HUES48 (cell line): ENCODE measurements around the gene UPF1.

Source experiments
- H3K27ac ChIP-seq: one replicate; pipeline ENCODE4 v1.7.0; 2013; ENCODE audit warnings: low read depth, low read length, inconsistent platforms
- H3K27me3 ChIP-seq: 2 replicates; pipeline ENCODE4 v1.6.1; 2013; ENCODE audit warnings: mild to moderate bottlenecking, low read length; ENCODE audit not compliant: control insufficient read depth, insufficient read depth
- H3K36me3 ChIP-seq: 2 replicates; pipeline ENCODE4 v1.6.1; 2013; ENCODE audit warnings: low read length; ENCODE audit not compliant: control insufficient read depth, insufficient read depth
- H3K4me1 ChIP-seq: 2 replicates; pipeline ENCODE4 v1.6.1; 2013; ENCODE audit warnings: mild to moderate bottlenecking, low read length; ENCODE audit not compliant: control insufficient read depth, insufficient read depth
- H3K4me3 ChIP-seq: 2 replicates; pipeline ENCODE4 v1.5.1; 2013; ENCODE audit warnings: mild to moderate bottlenecking, low read depth, low read length
- H3K9ac ChIP-seq: 2 replicates; pipeline ENCODE4 v1.6.1; 2013; ENCODE audit warnings: mild to moderate bottlenecking, low read depth, low read length, moderate library complexity
- H3K9me3 ChIP-seq: 2 replicates; pipeline ENCODE4 v1.6.1; 2013; ENCODE audit warnings: low read length; ENCODE audit not compliant: control insufficient read depth, insufficient read depth

The UPF1 gene

DNA sequence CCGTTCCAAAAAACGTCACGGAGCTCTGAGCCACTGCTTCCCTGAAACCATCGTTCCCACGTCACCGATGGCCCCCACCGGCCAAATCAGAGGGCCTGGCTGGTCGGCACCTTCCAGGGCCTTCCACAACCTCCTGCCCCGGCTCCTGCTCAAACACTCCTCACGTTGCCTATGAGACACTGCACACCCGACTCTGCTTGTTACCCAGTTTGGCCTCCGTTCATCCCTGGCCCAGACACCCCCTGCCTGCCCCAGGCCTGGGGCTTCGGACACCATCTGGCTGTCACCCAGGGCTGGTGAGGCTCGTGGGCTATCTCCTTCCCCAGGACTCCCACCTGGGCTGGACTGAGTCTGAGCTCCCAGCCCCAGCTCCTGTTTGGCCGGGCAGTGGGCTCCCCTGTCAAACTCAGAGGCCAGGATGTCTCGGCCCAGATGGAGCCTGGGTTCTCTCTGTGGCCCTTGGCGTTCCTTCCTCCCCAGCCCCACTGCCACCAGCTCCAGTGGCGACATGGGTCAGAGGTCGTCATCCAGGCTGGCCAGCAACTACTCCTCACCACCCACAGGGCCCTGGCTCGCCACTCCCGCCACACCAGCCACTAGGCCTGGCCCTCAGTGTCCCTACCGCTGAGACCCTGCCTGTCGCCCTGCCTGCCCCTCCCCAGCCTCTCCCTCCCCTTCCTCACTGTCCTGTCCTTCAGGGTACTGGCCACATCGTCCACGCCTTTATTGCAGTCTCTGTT lies 46.5 kb downstream of the UPF1 start:
- Histone ChIP-seq H3K27ac (no peak overlapping the region), H3K9ac (no peak overlapping the region), H3K27me3 (no peaks in the 10 kb centered on the region), H3K36me3 (peaks cover 18% of the 10 kb centered on the region), H3K9me3 (no peaks in the 10 kb centered on the region; the same call in 1 of the 2 replicates), H3K4me1 (no peaks in the 10 kb centered on the region), H3K4me3 (no peak overlapping the region)

DNA sequence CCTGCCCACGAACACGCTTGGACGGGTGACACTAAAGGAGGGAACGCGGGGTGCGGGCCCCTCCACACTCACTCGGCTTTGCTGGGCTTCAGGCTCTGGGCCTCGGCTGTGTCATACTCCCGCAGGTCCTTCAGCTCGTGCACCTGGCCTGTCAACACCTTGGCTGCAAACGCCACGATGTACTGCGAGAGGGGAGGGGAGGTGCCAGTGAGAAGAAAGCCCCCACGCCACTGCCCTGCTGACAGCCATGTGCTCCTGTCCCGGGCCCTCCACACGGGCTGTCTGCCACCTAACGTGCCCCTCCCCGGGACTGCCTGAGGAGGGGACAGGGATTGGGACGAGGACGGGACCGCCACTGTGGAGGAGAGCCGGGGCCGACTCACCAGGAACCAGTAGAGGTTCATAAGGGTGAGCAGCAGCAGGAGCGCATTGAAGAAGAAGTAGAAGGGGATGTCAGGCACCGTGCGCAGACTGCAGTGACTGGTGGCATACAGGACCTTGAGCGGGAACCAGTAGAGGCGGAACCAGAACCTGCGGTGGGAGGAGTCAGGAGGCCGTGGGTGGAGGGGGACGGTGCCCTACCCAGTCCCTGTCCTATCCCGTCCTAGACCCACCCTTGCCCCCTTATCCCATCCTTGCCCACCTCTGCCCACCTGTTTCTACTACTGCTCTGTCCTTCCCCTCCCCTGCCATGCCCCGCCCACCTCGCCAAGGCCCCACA lies 47.3 kb downstream of the UPF1 start:
- Histone ChIP-seq H3K36me3 (peaks cover 24% of the 10 kb centered on the region), H3K4me1 (no peaks in the 10 kb centered on the region), H3K27ac (no peak overlapping the region), H3K4me3 (no peak overlapping the region), H3K27me3 (no peaks in the 10 kb centered on the region), H3K9me3 (no peaks in the 10 kb centered on the region; the same call in 1 of the 2 replicates), H3K9ac (no peak overlapping the region)

DNA sequence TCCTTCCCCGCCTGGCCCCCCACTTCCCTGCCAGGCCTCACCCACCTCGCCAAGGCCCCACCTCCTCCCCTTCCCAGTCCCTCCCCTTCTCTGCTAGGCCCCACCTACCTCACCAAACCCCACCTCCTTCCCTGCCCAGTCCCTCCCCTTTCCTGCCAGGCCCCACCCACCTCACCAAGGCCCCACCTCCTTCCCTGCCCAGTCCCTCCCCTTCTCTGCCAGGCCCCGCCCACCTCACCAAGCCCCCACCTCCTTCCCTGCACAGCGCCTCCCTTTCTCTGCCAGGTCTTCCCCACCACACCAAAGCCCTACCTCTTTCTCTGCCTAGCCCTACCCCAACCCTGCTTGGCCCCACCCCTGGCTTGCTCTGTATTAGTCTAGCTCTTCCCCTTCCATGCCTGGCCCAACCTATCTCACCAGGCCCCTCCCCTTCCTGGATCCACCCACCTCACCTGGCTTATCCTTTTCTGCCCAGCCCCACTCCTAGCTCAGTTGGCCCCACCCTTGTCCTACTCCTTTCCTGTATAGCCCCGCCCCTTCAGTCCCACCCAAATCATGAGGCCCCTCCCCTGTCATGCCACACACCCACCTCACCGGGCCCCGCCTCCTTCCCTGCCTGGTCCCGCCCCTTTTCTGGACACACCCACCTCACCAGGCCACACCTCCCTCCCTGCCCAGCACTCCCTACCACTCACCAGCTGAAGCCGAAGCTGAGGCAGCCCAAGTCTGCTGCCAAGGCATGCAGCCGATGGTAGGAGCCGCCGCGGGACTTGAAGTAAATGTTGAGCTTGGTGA lies 48.0 kb downstream of the UPF1 start:
- Histone ChIP-seq H3K27ac (no peak overlapping the region), H3K27me3 (no peaks in the 10 kb centered on the region), H3K9me3 (no peaks in the 10 kb centered on the region; the same call in 1 of the 2 replicates), H3K4me1 (no peaks in the 10 kb centered on the region), H3K9ac (no peak overlapping the region), H3K36me3 (peaks cover 24% of the 10 kb centered on the region), H3K4me3 (no peak overlapping the region)

DNA sequence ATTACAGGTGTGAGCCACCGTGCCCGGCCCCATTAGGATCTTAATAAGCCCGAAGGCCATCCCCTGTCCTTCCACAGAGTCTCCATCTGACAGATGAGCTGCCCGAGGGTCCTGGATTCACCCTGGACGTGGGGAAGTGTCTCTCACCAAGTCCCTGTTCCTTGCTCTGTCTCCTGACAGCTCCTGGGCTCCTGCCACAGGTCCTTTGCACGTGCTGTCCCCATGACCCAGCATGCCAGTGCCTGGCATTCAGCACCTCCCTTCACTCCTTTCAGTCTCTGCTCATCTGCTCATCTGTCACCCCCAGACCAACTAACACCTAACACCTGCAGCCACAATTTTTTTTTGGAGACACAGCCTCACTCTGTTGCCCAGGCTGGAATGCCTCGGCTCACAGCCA lies 49.7 kb downstream of the UPF1 start:
- Histone ChIP-seq H3K27ac (no peak overlapping the region), H3K4me1 (no peaks in the 10 kb centered on the region), H3K36me3 (peaks cover 23% of the 10 kb centered on the region)

DNA sequence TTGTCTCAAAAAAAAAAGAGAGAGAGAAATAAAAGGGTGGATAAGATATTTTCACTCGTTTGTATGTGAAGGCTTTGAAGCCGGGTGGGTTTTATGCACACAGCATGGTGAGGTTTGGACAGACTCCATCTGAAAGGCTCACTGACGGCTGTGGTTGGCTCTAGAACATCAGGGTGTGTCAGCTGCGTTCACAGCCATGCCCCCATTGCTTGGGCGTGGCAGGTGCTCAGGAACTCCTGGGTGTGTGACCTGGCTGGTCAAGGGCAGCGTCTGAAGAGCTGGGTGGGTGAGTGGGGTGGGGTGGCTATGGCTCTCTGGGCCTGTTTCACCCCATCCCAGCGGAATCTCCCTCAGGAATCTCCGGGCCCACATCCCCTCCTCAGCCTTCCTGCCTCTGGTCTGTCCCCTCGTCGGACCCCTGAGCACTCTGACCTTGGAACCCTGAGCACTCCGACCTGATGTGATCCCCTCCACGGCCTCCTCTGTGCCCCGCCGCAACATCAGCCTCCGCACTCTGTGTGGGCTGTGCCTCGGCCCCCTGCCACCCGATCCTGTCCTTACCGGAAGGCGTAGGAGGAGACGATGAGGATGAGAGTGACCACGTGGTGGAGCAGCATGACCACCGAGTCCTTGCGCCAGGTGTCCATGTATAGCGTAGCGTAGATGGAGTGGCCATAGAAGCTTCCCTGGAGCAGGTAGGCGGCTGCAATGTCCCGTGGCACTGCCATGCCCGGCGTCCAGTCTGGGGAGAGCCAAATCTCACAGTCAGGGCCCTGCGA lies 52.0 kb downstream of the UPF1 start:
- peaks cover 13% of the 10 kb centered on the region; the same call in 1 of the 2 replicates for H3K36me3 ChIP-seq
- no peaks in the 10 kb centered on the region for H3K4me1 ChIP-seq
- no peak overlapping the region for H3K9ac ChIP-seq
- no peak overlapping the region for H3K27ac ChIP-seq
- no peak overlapping the region for H3K4me3 ChIP-seq
- no peaks in the 10 kb centered on the region for H3K9me3 ChIP-seq
- no peaks in the 10 kb centered on the region for H3K27me3 ChIP-seq

More for the DNA sequence above, 49.7 kb downstream of the UPF1 start:
- no peaks in the 10 kb centered on the region; the same call in 1 of the 2 replicates for H3K9me3 ChIP-seq
- no peak overlapping the region for H3K4me3 ChIP-seq
- no peaks in the 10 kb centered on the region for H3K27me3 ChIP-seq
- H3K9ac ChIP-seq, result no peak overlapping the region

DNA sequence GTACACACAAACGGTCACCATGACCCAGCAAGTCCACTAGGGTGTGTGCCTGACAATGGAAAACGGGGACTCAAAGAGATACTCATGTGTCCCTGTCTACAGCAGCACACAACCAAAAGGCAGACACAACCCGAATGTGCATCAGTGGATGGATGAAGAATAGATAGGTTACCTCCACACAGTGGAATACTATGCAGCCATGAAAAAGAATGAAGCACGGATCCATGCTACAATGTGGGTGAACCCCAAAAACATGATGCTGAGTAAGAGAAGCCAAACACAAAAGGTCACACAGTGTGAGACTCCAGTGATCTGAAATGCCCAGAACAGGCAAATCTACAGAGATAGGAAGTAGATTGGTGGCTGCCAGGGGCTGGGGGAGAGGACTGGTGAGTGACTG lies 55.2 kb downstream of the UPF1 start:
- no peak overlapping the region for H3K9ac ChIP-seq
- H3K9me3 ChIP-seq, result no peaks in the 10 kb centered on the region
- peaks cover 10% of the 10 kb centered on the region; the same call in 1 of the 2 replicates for H3K36me3 ChIP-seq
- no peak overlapping the region for H3K4me3 ChIP-seq
- H3K4me1 ChIP-seq, result no peaks in the 10 kb centered on the region
- H3K27ac ChIP-seq, result no peak overlapping the region
- H3K27me3 ChIP-seq, result no peaks in the 10 kb centered on the region

DNA sequence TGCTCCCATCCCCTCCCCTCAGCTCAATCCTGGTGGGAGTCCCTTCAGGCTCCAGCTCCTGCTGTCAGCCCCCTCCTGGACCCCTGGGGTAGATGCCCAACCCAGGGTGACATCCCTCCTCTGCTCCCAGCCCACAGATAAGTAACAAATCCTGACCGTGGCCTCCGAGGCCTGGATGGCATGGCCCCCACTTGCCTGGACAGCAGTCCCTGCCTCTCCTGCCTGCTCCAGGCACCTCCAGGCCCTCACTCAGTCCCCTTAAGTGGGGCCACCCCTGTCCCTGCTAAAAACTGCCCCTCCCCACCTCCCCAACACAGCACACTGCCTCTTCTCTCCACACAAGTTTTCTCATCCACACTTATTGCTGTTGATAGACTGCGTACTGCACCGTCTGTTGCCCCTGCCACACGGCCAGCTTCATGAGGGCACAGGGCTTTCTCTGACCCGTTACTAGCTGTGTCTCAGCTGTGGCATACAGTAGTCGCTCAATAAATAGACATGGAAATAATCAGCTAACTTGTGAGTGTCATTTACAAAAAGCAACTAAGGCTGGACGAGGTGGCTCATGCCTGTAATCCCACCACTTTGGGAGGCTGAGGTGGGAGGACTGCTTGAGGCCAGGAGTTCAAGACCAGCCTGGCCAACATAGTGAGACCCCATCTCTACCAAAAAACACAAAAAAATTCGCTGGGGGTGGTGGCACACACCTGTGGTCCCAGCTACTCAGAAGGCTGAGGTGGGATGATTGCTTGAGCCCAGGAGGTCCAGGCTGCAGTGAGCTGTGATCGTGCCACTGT lies 58.4 kb downstream of the UPF1 start:
- H3K4me1 ChIP-seq, result no peaks in the 10 kb centered on the region
- no peaks in the 10 kb centered on the region for H3K9me3 ChIP-seq
- no peaks in the 10 kb centered on the region for H3K36me3 ChIP-seq
- H3K4me3 ChIP-seq, result no peak overlapping the region
- no peak overlapping the region for H3K27ac ChIP-seq
- peaks cover 4% of the 10 kb centered on the region; the same call in 1 of the 2 replicates for H3K27me3 ChIP-seq
- no peak overlapping the region for H3K9ac ChIP-seq

DNA sequence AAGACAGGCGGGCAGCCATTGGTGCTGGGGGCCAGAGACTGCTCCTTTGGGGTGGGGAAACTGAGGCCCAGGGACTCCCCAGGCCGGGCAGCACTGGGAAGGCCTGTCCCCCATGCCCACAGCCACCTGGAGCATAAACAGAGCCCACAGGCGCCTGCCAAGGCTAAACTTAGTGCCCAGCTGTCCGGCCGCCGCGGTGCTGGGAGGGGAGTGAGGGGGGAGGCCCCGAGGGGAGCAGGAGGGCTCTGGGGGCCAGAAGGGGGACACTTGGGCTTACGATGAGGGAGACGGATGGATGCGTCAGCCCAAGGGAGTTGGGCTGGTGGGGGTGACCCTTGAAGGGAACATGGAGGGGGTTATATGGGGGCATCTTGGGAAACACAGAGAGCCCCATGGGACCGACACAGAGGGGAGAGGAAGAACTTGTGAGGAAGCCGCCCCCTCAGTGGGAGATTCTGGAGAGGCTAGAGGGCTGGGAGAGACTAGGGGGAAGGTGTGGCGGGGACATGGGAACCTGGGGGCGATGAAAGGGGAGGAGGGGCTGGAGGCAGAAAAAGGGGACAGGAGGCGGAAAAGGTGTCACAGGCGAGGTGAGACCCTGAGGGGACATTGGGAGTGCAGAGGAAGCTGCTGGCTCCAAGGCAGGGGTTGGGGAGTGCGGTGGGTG lies 62.0 kb downstream of the UPF1 start:
- no peak overlapping the region for H3K27ac ChIP-seq
- no peaks in the 10 kb centered on the region for H3K9me3 ChIP-seq
- H3K9ac ChIP-seq, result no peak overlapping the region
- H3K27me3 ChIP-seq, result peaks cover 16% of the 10 kb centered on the region
- H3K4me3 ChIP-seq, result no peak overlapping the region
- H3K36me3 ChIP-seq, result no peaks in the 10 kb centered on the region
- no peaks in the 10 kb centered on the region for H3K4me1 ChIP-seq

DNA sequence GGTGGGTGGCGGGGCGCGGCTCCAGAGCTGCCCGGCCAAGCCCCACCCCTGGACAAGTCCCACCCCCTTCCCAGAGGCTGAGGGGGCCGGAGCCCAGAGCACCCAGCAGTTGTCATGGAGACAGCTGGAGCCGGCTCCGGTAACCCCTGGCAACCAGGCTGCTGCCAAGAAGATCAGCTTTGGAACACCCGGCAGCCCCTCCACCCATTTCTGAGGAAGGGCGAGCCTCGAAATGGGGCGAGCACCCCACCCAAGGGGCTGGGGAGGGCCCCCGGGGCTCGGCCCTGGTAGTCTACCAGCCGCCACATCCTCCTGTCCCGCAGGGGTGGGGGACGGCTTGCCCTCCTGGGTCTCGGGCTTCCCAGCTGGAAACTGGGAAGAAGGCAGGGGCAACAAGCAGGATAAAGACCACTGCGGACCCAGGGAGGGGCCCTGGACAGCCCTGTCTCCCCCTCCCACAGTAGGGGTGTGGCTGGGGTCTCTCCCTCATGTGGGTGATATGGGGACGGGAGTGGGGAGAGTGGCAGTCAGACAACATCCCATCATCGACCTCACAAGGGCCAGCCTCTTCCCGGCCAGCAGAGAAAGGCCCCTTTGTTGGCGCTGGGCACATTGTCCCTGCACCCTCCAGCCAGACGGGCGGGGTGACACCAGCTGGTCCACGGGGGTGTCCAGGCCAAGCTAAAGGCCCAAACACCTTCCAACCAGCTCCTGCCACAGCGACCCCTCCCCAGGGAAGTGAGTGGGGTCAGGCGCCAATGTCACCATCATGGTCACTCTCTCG lies 62.7 kb downstream of the UPF1 start:
- Histone ChIP-seq H3K9me3 (no peaks in the 10 kb centered on the region), H3K36me3 (peaks cover 4% of the 10 kb centered on the region), H3K27me3 (peaks cover 16% of the 10 kb centered on the region), H3K9ac (no peak overlapping the region), H3K4me3 (peak overlapping the region; percentile 73), H3K4me1 (no peaks in the 10 kb centered on the region), H3K27ac (no peak overlapping the region)
